Measurements from ENCODE around the gene MGA.

- TF ChIP-seq, protein P1, sequence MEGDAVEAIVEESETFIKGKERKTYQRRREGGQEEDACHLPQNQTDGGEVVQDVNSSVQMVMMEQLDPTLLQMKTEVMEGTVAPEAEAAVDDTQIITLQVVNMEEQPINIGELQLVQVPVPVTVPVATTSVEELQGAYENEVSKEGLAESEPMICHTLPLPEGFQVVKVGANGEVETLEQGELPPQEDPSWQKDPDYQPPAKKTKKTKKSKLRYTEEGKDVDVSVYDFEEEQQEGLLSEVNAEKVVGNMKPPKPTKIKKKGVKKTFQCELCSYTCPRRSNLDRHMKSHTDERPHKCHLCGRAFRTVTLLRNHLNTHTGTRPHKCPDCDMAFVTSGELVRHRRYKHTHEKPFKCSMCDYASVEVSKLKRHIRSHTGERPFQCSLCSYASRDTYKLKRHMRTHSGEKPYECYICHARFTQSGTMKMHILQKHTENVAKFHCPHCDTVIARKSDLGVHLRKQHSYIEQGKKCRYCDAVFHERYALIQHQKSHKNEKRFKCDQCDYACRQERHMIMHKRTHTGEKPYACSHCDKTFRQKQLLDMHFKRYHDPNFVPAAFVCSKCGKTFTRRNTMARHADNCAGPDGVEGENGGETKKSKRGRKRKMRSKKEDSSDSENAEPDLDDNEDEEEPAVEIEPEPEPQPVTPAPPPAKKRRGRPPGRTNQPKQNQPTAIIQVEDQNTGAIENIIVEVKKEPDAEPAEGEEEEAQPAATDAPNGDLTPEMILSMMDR (IDR thresholded peaks at IDR 0.05), result no peak
- TF ChIP-seq POLR2AphosphoS5 (IDR thresholded peaks at IDR 0.05), result no peak
- no peak for TF ChIP-seq EP300 (IDR thresholded peaks at IDR 0.05)
- TF ChIP-seq POLR2A (IDR thresholded peaks at IDR 0.05), result no peak
Observed at GRCh38 chr15:41775651-41776050, 115.4 kb downstream of the MGA start.

Data from suprapubic skin (tissue), 4 donors.